ENCODE results near the gene NPTXR.
A peak's percentile ranks its signal among the peaks of the same experiment; 100 is the strongest.

NPTXR gene

DNA sequence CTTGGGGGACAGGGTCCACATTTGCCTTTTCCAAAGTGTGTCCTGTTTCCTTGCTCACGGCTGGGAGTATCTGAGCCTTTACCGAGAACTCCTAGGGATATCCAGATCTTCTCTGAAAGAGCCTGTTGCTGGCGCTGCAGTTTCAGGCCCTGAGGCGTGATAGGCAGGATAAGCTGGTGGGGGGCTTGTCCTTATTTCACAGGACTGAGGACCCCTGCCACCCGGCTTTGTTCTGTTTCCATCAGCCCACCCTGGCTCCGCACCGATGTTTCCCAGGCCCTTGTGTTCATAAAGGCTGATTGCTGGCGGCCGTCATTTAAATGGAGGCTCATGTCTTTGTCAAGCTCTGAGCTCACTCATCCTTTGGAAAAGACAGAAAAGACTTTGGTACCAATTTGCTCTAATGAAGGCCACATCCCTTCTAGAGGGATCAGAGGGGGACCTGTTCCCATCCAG is 9.4 kb upstream of the NPTXR start:
- DNase-seq (ENCODE audit: low spot score) (no peak), FAIRE-seq (no peak)

DNA sequence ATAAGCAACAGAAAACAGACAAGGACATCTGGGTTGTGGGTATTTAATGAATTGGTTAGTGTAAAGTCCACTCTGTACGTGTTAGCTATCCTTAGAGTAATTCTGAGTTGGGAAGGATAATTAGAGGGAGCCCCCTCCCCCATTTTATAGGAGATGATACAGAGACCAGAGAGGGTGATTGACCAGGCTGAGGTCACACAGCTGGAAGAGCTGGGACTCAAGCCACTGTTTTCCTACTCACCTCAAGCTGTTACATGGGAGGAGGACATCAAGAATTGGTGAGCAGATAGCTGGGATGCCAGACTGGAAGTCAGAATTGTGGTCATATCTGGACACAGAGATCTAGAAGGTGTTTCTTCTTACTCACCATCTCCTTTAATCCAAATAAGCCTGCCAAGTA is 8.7 kb upstream of the NPTXR start:
- FAIRE-seq, result no peak
- DNase-seq (ENCODE audit: low spot score), result no peak

DNA sequence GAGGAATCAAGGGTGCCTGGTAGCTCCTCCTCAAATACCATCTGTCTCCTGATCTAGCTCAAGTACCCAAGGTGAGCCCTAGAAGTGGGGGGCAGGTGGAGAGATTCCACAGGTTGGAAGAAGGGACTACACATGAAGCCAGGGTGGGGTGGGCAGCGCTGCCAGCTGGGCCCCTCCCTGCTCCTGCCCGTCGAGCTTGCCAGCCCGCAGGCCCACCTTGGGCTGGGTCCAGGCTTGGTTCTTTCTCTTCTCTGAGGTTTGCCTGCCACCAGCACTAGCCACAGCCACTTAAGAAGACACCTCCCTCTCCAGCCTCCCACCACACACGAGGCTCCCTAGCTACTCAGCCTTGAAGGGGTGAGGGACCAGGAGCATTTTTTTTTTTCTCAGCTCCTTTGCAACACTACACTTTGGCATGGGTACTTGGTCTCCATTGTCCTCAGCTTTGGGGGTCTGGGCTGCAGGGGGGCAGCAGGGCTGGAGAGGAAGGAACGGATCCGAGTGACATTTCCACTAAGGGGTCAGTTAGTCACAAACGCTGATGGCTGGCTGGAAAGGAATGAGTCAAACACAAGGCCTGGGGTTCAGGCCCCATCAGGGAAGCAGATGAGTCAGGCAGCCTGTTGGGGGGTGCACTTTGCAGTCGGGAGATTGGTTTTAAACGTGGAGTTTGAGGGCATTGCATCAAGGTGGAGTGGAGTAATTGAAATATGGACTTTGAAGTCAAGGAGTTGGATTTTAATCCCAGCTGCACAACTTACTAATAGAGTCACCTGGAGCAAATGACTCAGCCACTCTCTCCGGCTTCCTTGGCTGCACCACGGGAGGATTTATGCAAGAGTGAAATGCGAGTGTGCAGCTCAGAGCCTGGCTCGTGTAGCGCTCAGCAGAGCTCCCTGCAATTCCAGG is 7.4 kb upstream of the NPTXR start:
- peak; percentile 27 for FAIRE-seq

GRCh38 chr22:38850399-38850798 is 6.6 kb upstream of the NPTXR start:
- FAIRE-seq, result peak; percentile 13
- DNase-seq (ENCODE audit: low spot score), result no peak

More for the DNA sequence above, 7.4 kb upstream of the NPTXR start:
- peak; percentile 76 for DNase-seq (ENCODE audit: low spot score)

DNA sequence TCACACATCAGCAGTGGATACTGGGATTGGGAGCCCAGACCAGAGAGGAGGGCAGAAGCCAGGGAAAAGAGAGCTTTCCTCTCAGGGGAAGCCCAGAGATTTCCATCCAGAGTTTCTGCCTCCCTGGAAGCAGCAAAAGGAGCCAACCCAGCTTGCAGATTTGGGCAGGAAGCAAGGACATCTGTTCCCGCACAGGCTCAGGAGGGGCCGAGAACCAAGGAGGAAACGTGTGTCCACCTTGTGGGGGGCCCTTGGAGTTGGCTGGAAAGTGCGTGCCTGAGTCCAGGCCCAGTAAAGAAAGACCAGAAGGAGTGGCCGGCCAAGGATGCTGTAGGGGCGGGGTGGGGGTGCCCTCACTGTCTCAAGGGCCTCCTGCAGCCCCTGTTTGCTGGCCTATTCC is 6.0 kb upstream of the NPTXR start:
- FAIRE-seq (no peak), DNase-seq (ENCODE audit: low spot score) (no peak)

GRCh38 chr22:38846412-38846811 is 2.6 kb upstream of the NPTXR start:
- DNase-seq (ENCODE audit: low spot score) (no peak), FAIRE-seq (no peak)

- FAIRE-seq, result no peak
Observed at GRCh38 chr22:38845004-38845740, 1.3 kb upstream of the NPTXR start.

DNA sequence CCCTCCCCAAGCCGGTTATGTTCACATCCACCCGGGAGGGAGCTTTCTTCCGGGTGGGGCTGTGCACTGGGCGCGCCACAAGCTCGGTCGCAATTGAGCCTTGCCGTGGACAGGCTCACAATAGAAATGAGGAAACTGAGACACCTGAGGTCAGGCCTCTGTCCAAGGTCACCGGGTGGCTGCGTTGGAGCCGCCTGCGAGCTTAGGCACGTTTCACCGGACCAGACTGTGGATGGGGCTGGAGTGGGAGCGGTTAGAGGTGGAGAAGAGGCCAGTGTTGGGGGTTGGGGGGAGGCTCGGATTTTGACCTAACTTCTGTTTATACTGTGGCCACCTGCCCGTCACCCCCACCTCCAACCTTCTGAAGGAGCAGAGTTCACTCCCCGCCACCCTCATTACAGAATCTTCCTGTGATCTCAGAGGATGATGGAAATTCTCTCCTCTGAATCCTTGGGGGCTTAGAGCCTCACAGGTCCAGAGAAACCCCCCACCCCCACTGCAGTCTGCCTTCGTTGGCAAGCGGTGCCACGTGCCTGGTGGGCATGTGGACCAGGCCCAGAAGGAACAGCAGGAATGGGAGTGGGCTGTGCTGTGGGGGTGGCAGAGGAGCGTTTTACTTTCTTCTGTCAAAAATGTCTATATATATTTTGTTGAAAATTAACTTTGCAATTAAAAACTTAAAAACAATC is 631 bp upstream of the NPTXR start:
- FAIRE-seq, result peak; percentile 23
- no peak for DNase-seq (ENCODE audit: low spot score)

More at GRCh38 chr22:38845004-38845740, 1.3 kb upstream of the NPTXR start:
- DNase-seq (ENCODE audit: low spot score), result no peak

DNA sequence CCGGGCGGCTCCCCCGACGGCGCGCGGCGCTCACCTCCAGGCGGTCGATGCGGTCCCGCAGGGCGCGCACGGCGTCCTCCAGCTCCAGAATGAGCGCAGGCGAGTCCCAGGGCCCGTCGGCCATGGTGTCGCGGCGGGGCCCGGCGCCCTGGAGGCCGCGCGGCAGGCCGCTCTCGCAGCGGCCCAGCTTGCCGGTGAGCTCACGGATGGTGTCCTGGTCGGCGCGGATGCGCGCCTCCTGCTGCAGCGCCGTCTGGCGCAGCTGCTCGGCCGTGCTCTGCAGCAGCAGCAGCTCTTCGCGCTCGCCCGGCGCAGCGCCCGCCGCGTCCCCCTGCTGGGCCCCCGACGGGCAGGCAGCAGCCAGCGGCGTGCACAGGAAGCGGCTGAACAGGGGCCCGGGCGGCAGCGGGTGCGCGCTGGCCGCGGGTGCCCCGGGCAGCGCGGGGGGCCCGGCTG is 599 bp downstream of the NPTXR start:
- FAIRE-seq (peak; percentile 77), DNase-seq (ENCODE audit: low spot score) (peak; percentile 91)

DNA sequence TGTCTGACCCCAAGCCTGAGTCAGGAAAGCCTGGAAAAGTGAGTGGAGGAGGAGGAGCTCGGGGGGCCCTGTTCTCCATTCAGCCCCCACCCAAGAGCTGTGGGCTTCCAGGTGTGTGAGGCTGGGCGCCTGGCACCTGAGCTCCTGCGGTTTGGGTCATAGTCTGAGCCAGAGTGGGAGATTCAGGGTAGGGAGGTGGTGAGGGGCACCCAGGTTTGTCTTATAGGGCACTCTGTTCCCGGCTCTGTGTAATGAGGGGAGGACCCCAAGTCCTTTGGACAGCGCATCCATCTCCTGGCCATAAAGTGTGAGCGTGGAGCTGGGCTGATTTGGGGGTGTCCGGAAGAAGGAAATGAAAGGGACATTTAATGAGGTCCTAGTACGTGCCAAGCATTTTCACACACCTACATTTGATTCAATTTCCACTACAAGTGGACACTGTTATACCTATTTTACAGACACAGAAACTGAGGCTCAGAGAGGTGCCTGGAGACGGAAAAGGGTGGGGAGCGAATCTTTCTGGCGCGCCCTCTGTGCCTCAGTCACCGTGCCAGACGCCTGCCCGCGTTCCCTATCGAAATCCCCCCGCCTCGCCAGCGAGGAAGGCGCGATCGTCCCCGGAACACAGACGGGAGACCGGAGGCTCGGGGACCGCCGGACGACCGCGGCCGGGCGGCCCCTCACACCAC is 1.2 kb downstream of the NPTXR start:
- DNase-seq (ENCODE audit: low spot score), result no peak
- no peak for FAIRE-seq

- DNase-seq (ENCODE audit: low spot score) (no peak), FAIRE-seq (no peak)
Observed at GRCh38 chr22:38841635-38842034, 2.2 kb downstream of the NPTXR start.

GRCh38 chr22:38841211-38841610 is 2.6 kb downstream of the NPTXR start:
- no peak for FAIRE-seq
- DNase-seq (ENCODE audit: low spot score), result no peak

DNA sequence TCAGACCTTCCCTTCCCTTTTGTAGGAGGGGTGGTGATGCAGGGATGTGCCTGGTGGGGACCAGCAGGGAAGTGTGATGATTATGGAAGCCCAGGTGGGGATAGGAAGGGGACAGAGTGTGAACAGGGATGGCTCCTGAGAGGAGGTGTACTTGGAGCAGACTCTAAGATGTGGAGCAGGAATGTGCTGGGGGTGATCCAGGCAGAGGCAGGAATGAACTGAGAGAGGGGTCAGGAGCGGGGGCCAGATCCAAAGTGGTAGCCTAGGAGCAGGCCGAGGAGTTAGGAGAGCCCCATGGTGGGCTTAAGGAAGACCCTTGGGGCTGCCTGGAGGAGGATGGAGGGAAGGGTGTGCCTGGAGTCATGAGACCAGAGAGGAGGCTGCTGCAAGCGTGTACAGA is 3.7 kb downstream of the NPTXR start:
- FAIRE-seq, result no peak
- no peak for DNase-seq (ENCODE audit: low spot score)

- FAIRE-seq (no peak), DNase-seq (ENCODE audit: low spot score) (no peak)
Observed at GRCh38 chr22:38839686-38840085, 4.1 kb downstream of the NPTXR start.

DNA sequence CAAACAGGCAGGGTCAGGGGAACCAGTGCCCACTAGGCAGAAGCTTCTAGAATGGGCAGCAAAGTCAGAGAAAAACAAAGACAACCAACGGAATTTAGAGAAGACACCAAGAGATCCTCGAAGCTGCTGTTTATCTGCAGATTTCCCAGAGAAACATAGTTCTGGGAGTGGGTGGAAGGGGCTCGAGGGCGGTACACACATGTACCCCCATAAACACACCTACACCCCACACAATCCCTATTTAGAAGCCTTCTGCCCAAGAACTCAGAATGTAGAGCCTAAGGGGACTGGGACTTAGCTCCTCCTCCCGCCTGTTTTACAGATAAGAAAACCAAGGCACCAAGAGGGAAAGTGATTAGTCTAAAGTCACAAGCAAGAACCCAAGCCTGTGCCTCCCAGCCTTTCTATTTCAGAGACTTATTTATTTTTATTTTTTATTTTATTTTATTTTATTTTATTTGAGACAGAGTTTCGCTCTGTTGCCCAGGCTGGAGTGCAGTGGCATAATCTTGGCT is 6.4 kb downstream of the NPTXR start:
- no peak for FAIRE-seq
- DNase-seq (ENCODE audit: low spot score), result no peak

DNA sequence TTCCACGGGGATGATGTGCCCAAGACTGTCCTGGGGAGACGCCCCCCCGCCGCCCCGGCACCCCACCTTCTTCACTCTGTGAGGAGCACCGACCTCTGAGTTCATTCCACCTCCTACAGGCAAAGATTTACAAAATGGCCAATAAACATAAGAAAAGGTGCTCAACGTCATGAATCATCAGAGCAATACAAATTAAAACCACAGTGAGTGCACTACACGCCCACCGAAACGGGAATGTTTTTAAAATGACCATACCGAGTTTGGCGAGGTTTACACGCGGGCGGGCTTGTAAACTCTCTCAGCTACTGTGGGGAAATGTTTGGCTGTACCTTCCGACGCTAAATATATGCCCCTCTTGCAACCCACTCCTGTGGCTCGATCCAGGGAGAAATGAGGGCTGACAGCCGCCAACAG is 7.9 kb downstream of the NPTXR start:
- DNase-seq (ENCODE audit: low spot score) (peak; percentile 63), FAIRE-seq (peak; percentile 94)

DNA sequence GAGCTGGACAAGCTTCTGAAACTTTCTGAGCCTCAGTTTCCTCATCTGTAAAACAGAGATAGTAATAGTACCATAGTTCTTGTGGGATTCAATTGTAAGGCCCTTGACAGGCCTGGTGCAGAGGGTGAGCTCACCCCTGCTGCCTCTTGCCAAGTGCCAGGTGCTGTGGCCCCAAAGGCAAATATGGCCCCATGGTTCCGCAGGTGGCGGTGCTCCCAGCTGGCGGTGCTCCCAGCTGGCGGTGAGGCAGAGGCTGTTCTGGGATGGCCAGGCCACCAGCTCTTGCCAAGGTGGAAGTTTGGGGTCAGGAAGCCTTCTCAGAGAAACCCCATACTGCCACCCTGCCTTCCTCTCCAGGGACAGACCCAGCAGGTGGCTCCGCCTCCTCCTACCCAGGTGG is 8.8 kb downstream of the NPTXR start:
- DNase-seq (ENCODE audit: low spot score) (no peak), FAIRE-seq (no peak)

DNA sequence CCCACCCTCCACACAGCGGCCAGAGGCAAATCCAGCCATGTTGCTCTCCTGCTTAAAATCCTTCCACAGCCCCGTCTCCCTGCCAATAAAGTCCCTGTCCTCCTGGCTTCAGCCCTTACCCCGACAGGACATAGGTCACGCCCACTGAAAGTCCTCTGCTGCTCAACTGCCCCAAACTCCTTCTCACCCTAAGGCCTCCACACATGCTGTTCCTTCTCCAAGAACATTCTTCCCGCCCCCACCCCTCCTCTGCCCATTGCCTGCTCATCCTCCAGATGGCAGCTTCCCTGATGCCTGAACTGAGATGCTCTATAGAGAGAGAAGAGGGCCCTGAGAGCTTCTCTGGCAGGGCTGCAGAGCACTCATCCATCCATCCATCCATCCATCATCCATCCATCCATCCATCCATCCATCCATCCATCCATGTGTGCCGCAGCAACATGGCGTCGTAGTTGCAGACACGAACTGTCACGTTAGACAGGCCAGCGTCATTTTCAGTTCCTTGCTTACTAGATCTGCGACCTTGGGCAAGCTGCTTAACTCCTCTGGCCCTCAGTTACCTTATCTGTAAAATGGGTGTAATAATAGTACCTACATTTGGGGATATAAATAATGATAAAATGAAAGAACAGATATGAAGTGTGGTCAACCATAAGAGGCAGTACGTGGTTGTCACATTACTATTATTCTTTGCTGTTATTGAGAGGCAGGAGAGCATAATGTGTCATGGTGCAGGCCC is 9.4 kb downstream of the NPTXR start:
- FAIRE-seq (peak; percentile 96), DNase-seq (ENCODE audit: low spot score) (no peak)

DNA sequence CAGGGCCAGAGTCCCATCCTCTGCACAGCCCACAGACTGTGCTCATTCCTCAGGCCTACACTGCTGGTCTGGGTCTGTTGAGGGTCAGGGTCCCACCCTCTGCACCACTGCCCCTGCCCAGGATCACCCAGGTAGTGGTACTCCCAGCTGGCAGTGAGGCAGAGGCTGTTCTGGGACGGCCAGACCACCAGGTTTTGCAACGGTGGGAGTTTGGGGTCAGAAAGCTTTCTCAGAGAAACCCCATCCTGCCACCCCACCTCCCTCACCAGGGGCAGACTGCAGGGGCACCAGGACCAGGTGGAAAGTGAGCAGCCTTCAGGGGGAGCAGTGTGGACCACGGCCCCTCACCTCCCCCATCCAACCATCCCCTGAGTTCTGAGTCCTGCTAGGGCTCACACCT is 10.8 kb downstream of the NPTXR start:
- no peak for DNase-seq (ENCODE audit: low spot score)
- peak; percentile 32 for FAIRE-seq
